Right ventricle myocardium superior (tissue), 1 donor: ENCODE results near the gene STXBP6. TPM values are rescaled to one million over a fixed set of nuclear protein-coding genes. Genes with fewer than 3 reads are reported as not detected.
"Not testable (repeated sequence)": the region's sequence is repeated elsewhere in the genome, so short reads cannot be mapped to it uniquely, and the experiment has no call there.

Experiments used
- ATAC-seq: fragments of 200-7000 bp; cut with Tn5 transposase; one replicate; pipeline ENCODE4 v1.9.1; 2020; ENCODE audit warnings: mild to moderate bottlenecking; ENCODE audit not compliant: poor library complexity
- DNase-seq: peaks from one replicate; pipeline ENCODE4 v3.0.0-alpha.2; 2020
- intact Hi-C: fragments of 100-400 bp; cut with DNase I; formaldehyde crosslinking; loops from one replicate; pipeline ENCODE4 v1.11.2; 2022
- total RNA-seq: library from RNA; stranded (reverse); fragmentation: NEBNext Ultra II Directional; extraction: Animal tissue kit (Norgen Biotek cat#: 25700); gene quantifications from one replicate; pipeline ENCODE4 v1.2.1, GENCODE V29; 2021
- donor health status: DM: no; HTN: yes; CAD: no; lungs with severe emphysema.

STXBP6 gene
- total RNA-seq, 1 donor from 2014 or later = 39.8 TPM

DNA sequence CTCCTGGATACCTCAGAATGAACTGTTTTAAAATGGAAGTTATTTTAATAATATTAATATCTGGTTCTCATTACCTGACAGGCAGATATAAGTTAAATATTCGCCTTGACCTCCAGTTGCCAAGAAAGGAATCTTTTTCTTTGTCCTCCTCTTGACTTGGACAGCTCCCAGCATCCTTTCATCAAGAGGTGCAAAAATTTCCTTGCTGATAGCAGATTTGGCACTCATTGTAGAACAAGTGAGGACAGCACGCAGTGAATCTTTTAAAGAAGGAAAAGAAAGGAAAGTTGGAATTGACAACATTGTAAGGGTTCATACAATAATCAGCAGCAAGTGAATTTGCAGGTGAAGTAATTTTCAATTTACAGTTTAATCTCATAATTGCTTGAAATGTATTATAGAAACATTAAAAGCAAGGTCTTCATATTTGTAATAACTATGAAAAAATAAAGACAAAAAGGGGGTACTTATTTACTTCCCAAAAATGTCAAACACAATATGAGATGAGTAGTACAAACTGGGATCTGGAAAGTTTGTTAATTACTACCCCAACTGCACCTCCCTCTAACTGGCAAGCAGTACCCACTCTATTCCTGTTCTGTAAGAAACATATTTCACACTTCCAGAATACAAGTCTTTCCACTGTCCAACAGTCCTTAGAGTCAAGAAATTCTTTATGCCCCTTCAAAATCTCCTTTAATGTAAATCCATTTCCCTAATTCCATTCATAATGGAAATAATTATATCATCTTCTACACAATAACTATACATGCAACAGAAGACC is 75.2 kb downstream of the STXBP6 start:
- DNase-seq (no peak), ATAC-seq (peak; percentile 67)
- intact Hi-C loops = no loop called here

GRCh38 chr14:24972844-24973243 is 77.1 kb downstream of the STXBP6 start:
- intact Hi-C loops = no loop called here
- DNase-seq (no peak), ATAC-seq (no peak)

DNA sequence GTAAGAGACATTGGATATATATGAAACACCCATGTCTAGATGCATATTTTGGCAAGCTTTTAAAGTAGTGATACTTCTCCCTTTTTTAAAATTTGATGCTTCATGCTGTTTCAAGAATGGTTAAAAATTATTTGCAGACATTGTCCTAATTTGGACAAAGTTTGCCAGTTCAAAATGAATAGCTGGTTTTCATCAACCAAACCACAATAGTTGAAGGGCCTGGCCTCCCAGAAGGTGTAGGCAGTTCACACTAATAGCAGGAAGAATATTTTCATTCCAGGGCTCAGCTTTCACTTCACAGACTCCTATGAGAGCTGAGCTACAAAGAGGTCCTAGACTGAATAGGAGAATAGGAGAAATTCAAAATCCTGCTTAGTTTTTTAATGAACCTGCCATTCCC is 78.7 kb downstream of the STXBP6 start:
- intact Hi-C loops = no loop called here
- no peak for ATAC-seq
- no peak for DNase-seq

GRCh38 chr14:24966579-24966964 is 83.4 kb downstream of the STXBP6 start:
- peak; percentile 34 for ATAC-seq
- DNase-seq = no peak
- intact Hi-C loops = no loop called here

- ATAC-seq = peak; percentile 73
- DNase-seq = peak; percentile 51
- intact Hi-C loops = no loop called here
Observed at GRCh38 chr14:24965934-24966578, 83.9 kb downstream of the STXBP6 start.

GRCh38 chr14:24965578-24965933 is 84.4 kb downstream of the STXBP6 start:
- intact Hi-C loops = no loop called here

GRCh38 chr14:24964591-24964990 is 85.4 kb downstream of the STXBP6 start:
- ATAC-seq = no peak
- intact Hi-C loops = no loop called here
- DNase-seq = no peak

More at GRCh38 chr14:24965578-24965933, 84.4 kb downstream of the STXBP6 start:
- ATAC-seq (no peak), DNase-seq (no peak)

- intact Hi-C loops = no loop called here
- ATAC-seq (no peak), DNase-seq (no peak)
Observed at GRCh38 chr14:24964048-24964447, 85.9 kb downstream of the STXBP6 start.

DNA sequence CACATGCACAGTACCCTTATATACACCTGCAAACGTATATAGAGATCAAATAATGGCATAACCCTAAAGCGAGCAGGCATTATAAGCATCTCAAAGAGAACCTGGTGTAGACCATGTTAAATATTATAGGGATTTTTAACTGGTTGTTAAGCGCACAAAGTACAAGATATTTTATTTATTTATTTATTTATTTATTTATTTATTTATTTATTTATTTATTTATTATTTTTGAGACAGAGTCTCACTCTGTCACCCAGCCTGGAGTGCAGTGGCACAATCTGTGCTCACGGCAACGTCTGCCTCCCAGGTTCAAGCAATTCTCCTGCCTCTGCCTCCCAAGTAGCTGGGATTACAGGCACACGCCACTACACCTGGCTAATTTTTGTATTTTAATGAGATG is 87.8 kb downstream of the STXBP6 start:
- intact Hi-C loops, DNase-seq, ATAC-seq: not testable (repeated sequence)

- no peak for ATAC-seq
- DNase-seq = no peak
- intact Hi-C loops = no loop called here
Observed at GRCh38 chr14:24960816-24961215, 89.1 kb downstream of the STXBP6 start.

DNA sequence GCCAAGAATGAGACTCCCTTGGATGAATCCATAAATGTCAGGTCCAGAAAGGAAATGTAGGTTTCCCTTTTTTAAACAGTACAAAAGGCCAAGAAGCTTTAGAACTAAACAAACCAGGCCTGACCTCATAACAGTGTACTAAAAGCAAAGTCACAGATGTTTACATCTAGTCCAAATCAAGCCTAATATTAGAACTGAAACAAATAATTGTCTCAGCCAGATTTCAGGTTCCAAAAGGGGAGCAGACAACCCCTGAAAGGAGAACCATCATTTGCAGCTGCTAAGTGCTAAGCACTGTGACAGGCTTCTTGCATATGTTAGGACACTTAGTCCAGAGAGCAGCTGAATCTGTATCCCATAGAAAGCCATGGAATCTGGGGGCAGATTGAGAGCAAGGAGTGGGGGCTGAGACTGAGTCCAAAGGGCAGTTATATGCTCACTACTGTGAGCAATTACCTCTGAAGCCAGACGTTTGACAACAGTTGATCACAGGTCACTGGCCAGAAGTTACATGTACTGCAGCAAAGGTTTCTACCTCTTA is 90.1 kb downstream of the STXBP6 start:
- DNase-seq = no peak
- intact Hi-C loops = no loop called here
- peak; percentile 56 for ATAC-seq

DNA sequence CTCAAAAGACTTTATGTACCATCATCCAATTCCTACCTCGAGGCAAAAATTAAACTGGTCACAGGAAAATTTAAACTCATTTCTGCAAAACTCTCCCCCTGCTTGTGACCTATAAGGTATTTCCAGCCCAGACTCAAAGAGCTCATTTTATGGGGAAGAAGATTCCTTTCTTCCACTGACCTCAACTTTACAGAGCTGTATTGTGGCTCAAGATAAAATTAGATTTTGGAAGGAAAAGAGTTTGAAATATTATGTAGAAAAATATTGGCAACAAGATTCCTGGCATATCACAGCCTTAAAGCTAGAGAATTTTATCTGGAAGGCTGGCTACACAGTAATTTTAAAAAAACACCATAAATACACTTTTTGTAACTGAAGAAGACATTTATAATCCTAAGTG is 91.7 kb downstream of the STXBP6 start:
- DNase-seq = no peak
- no peak for ATAC-seq
- intact Hi-C loops = no loop called here

DNA sequence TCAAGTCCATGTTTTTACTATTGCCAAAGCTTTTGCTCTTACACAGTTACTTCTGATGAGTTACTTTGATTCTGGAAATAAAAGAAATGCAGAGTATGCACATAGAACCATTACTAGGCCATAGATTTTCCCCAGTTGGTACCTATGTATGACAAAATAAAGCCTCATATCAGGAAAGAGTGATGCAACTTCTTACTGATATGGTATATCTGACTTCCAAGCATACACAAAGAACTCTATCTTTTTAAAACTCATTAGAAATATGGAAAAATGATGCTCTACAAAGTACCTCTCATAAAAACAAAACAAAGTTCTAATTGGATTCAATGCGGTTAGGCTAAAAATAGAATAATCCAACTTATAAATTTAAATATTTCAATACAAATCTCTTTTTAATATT is 92.1 kb downstream of the STXBP6 start:
- DNase-seq = no peak
- intact Hi-C loops = no loop called here
- ATAC-seq = no peak

DNA sequence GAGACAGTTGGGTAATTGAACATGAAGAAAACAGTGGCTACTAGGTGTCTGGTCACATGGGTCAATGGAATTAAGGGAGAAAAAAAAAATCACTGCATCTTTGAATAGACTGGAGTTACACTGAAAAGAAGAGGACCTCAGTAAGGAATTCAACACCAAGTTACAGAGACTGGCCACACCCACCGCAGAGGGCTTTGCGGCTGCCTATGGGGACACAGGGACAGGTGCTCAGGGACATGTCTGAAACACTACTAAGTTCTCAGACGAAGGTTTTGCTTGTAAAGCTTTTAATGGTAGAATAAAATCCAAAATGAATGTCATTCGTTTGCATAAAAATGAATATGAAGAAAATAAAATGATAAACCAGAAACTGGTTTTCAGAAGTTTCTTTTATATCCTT is 93.8 kb downstream of the STXBP6 start:
- intact Hi-C loops = no loop called here
- no peak for ATAC-seq
- DNase-seq = no peak

GRCh38 chr14:24954700-24955037 is 95.3 kb downstream of the STXBP6 start:
- DNase-seq (no peak), ATAC-seq (peak; percentile 55)
- intact Hi-C loops = no loop called here

DNA sequence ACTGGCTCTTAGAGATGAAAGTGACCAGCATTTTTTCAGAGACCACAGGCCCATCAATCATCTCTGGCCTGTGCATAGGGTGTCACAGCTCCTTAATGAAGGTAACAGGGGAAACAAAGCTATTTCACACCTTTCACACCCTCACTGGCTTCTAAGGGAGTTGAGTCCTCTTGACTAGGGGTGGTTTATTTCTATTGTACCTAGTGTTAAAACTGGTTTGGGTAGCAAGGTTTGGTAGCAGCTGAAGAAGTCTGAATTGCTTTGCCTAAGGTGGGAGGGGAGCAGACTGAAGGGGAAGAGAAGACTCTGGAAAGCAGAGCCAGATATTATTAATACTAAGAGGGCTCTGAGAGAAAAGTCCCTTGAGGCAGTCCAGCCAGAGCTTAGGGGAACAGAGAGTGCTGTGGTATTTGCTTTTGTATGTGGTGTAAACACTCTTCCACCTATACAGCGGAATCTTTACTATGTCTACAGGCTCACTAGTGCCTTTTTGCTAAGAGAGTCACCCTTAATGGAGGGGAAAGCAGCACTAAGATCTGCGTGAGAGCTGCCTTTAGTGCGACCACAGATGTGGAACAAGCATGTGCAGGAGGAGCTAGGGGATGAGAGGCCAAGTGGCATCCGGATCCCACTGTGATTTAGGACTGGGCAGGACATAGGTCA is 95.8 kb downstream of the STXBP6 start:
- intact Hi-C loops = no loop called here
- DNase-seq = no peak
- ATAC-seq = peak; percentile 31

GRCh38 chr14:24952851-24953666 is 96.9 kb downstream of the STXBP6 start:
- ATAC-seq (no peak), DNase-seq (no peak)
- intact Hi-C loops = no loop called here

DNA sequence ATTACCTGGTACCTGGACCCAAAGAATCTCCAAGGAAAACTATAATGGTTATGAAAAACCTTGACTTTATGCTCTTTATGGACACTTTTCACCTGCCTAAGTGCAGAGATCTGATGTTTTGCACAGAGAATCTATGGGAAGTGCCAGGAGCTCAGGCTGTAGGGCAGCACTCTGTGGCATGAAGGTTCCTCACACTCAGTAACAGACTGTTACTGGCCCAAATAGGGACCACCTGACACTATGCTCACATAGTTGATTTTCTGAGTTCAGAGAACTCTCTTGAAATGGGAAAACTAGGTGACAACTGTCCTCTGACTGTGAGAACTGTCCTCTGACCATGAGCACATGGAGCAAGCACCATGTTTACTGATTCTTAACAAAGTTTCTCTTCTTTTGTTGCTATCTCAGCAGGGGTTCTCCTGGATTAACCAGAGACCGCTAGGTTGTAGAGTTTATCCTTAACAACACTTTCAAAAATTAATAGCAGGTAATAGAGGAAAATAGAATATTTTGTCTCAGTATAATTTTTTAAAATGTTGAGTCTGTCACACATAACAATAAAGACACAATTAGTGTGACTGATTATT is 101.6 kb downstream of the STXBP6 start:
- ATAC-seq (no peak), DNase-seq (no peak)
- intact Hi-C loops = no loop called here

GRCh38 chr14:24947131-24947530 is 102.8 kb downstream of the STXBP6 start:
- intact Hi-C loops = no loop called here
- ATAC-seq (no peak), DNase-seq (no peak)
